Measurements from ENCODE around the gene C1orf122. TPM values are rescaled to one million over a fixed set of nuclear protein-coding genes. Genes with fewer than 3 reads are reported as not detected.
"Not testable (repeated sequence)": the region's sequence is repeated elsewhere in the genome, so short reads cannot be mapped to it uniquely, and the experiment has no call there.

Gene C1orf122
- total and polyA plus RNA-seq, 2 of the 4 experiments (the other 2 are of a cell fraction): 2.0 to 13.6 TPM

GRCh38 chr1:37771440-37771839, 36.1 kb upstream of the C1orf122 start:
- H3K14ac ChIP-seq (replicated peaks; ENCODE audit: low read depth, low read length); H3K23ac ChIP-seq (ENCODE audit: low read depth, low read length); DNase-seq; intact Hi-C loops (cut with micrococcal nuclease); H3K27me3 ChIP-seq (ENCODE audit: control insufficient read depth, insufficient read depth, low read length); H3K4me1 ChIP-seq (ENCODE audit: control insufficient read depth, insufficient read depth, low read length); H2AK9ac ChIP-seq (replicated peaks; ENCODE audit: low read depth, low read length, poor library complexity); H3K36me3 ChIP-seq (ENCODE audit: control insufficient read depth, insufficient read depth, low read length); H3K27ac ChIP-seq (ENCODE audit: insufficient read depth, low read length); H2BK20ac ChIP-seq (ENCODE audit: low read depth, low read length); H4K5ac ChIP-seq (ENCODE audit: low read depth, low read length); POLR2A ChIA-PET (ENCODE audit: unreplicated experiment); H3K9ac ChIP-seq (ENCODE audit: low read depth, low read length); H3K56ac ChIP-seq (ENCODE audit: extremely low read depth, insufficient read depth, low read length); H2AK5ac ChIP-seq (ENCODE audit: low read depth, low read length); H3K4me2 ChIP-seq (ENCODE audit: low read depth, low read length); in situ Hi-C loops (cut with MboI; ENCODE audit: low sequenced_read_pairs); H3K4me3 ChIP-seq (ENCODE audit: insufficient read depth, low read depth, low read length); H3K18ac ChIP-seq (ENCODE audit: low read depth, low read length); H2AFZ ChIP-seq (replicated peaks; ENCODE audit: low read length, poor library complexity); BruUV-seq (replicated peaks); H4K91ac ChIP-seq (ENCODE audit: insufficient read depth, low read depth, low read length); H3K9me1 ChIP-seq (ENCODE audit: insufficient read depth, low read length); H4K8ac ChIP-seq (ENCODE audit: low read depth in 2 of 2, low read length in 2 of 2); H3K4ac ChIP-seq (ENCODE audit: low read depth, low read length); H3K79me1 ChIP-seq (ENCODE audit: low read depth in 1 of 2, low read length in 2 of 2); CTCF ChIA-PET; H2BK15ac ChIP-seq (ENCODE audit: low read depth, low read length); dilution Hi-C loops (cut with HindIII; ENCODE audit: low sequenced_read_pairs, unreplicated experiment); H2BK5ac ChIP-seq (ENCODE audit: low read depth, low read length, poor library complexity, severe bottlenecking); H4K20me1 ChIP-seq (ENCODE audit: insufficient read depth, low read length); H3K9me3 ChIP-seq (ENCODE audit: control insufficient read depth, insufficient read depth, low read length); ATAC-seq (ENCODE audit: low read depth); H2BK120ac ChIP-seq (ENCODE audit: low read depth, low read length): not testable (repeated sequence)
